Lower leg skin (tissue), 3 donors: ENCODE measurements around the gene DHRS11.

ENCODE experiments used
- CTCF ChIP-seq, 3 donors: fragments of 450-650 bp; IDR thresholded peaks; one replicate each; pipeline ENCODE4 v1.5.1; 2016; ENCODE audit warnings: antibody characterized with exemption in 3 of 3, mild to moderate bottlenecking in 3 of 3, moderate library complexity in 2 of 3
- POLR2A ChIP-seq, 2 donors: fragments of 450-650 bp; IDR thresholded peaks; one replicate each; pipeline ENCODE4 v1.6.1; 2016 to 2017; ENCODE audit warnings: antibody characterized with exemption in 2 of 2, mild to moderate bottlenecking in 1 of 2, moderate library complexity in 1 of 2

DNA sequence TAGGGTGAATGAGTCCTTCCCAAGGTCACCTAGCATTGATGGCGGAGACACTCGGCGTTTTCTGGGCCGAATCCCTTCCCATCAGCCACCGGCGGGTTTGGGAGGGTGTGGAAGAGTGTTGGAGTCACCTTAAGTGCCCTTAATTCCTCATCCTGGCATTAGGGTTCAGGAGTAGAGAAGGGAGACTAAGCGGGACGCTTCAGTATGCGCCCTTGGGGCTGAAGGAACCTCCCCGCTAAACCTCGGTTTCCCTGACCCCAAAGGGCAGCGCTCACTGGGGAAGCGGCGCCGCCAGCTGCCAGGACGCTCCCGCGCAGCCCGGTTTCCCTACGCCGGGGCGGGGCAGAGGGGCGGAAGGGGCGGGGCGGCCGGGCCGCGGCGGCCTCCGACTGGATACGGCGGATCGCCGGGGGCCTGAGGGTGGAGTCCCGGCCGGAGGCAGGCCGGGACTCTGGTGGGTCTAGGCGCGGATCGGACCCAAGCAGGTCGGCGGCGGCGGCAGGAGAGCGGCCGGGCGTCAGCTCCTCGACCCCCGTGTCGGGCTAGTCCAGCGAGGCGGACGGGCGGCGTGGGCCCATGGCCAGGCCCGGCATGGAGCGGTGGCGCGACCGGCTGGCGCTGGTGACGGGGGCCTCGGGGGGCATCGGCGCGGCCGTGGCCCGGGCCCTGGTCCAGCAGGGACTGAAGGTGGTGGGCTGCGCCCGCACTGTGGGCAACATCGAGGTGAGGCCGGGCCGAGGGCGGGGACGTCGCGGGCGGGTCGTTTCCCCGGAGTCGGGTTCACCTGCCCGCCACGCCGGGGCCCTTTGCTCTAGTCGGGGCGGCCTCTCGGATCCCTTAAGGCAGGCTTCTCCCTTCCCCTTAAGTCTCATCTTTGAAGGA is at the start of gene DHRS11:
- TF ChIP-seq CTCF (IDR thresholded peaks at IDR 0.05) (no peak), POLR2A (IDR thresholded peaks at IDR 0.05) (no peak)
